G401 (cell line): ENCODE data around the gene SLC35D3. TPM values are rescaled to one million over a fixed set of nuclear protein-coding genes. Genes with fewer than 3 reads are reported as not detected.
"Not testable (repeated sequence)": the region's sequence is repeated elsewhere in the genome, so short reads cannot be mapped to it uniquely, and the experiment has no call there.

ENCODE experiments used
- DNase-seq: peaks from one replicate; pipeline ENCODE4 v3.0.0-alpha.2; 2015; ENCODE audit warnings: low spot score
- in situ Hi-C: cut with HindIII; loops from 2 replicates; pipeline ENCODE4 v1.10.0; 2016; ENCODE audit warnings: low sequenced_read_pairs, mixed read lengths
- total RNA-seq: library from RNA; depleted of rRNA; stranded (reverse); fragments of >200 nt; shearing (Covaris generic); gene quantifications from 2 replicates; pipeline ENCODE4 v1.2.3, GENCODE V29; 2014

The SLC35D3 gene
- total RNA-seq, 1 experiment from 2014 or later = not detected

- in situ Hi-C loops = no loop called here
- DNase-seq = no peak
Observed at GRCh38 chr6:136921381-136921935, 643 bp upstream of the SLC35D3 start.

GRCh38 chr6:136922685-136923006 is 545 bp downstream of the SLC35D3 start:
- no peak for DNase-seq
- in situ Hi-C loops = no loop called here

GRCh38 chr6:136923116-136923953 is 1.2 kb downstream of the SLC35D3 start:
- no peak for DNase-seq
- in situ Hi-C loops = no loop called here

GRCh38 chr6:136923954-136924673 is 2.0 kb downstream of the SLC35D3 start:
- in situ Hi-C loops = no loop called here
- no peak for DNase-seq

- in situ Hi-C loops = no loop called here
- no peak for DNase-seq
Observed at GRCh38 chr6:136926383-136926782, 4.3 kb downstream of the SLC35D3 start.

GRCh38 chr6:136927292-136927691 is 5.2 kb downstream of the SLC35D3 start:
- DNase-seq = peak; percentile 18
- in situ Hi-C loops = no loop called here

- in situ Hi-C loops = no loop called here
- no peak for DNase-seq
Observed at GRCh38 chr6:136930528-136930927, 8.4 kb downstream of the SLC35D3 start.

GRCh38 chr6:136932599-136932998 is 10.5 kb downstream of the SLC35D3 start:
- in situ Hi-C loops = no loop called here
- no peak for DNase-seq

GRCh38 chr6:136945072-136945471 is 23.0 kb downstream of the SLC35D3 start:
- in situ Hi-C loops = no loop called here
- DNase-seq = no peak

GRCh38 chr6:136945711-136946121 is 23.6 kb downstream of the SLC35D3 start:
- no peak for DNase-seq
- in situ Hi-C loops = no loop called here

- no peak for DNase-seq
- in situ Hi-C loops = no loop called here
Observed at GRCh38 chr6:136947037-136947436, 24.9 kb downstream of the SLC35D3 start.

- in situ Hi-C loops, DNase-seq: not testable (repeated sequence)
Observed at GRCh38 chr6:136949957-136950356, 27.9 kb downstream of the SLC35D3 start.

GRCh38 chr6:136950436-136951126 is 28.5 kb downstream of the SLC35D3 start:
- in situ Hi-C loops = no loop called here
- DNase-seq = no peak

- in situ Hi-C loops = no loop called here
- no peak for DNase-seq
Observed at GRCh38 chr6:136952714-136953260, 30.7 kb downstream of the SLC35D3 start.

GRCh38 chr6:136955123-136955522 is 33.0 kb downstream of the SLC35D3 start:
- no peak for DNase-seq
- in situ Hi-C loops = no loop called here

- no peak for DNase-seq
- in situ Hi-C loops = no loop called here
Observed at GRCh38 chr6:136956590-136957544, 34.8 kb downstream of the SLC35D3 start.

- no peak for DNase-seq
- in situ Hi-C loops = no loop called here
Observed at GRCh38 chr6:136958168-136958567, 36.1 kb downstream of the SLC35D3 start.

GRCh38 chr6:136959471-136959891 is 37.4 kb downstream of the SLC35D3 start:
- in situ Hi-C loops = no loop called here

More at GRCh38 chr6:136959471-136959891, 37.4 kb downstream of the SLC35D3 start:
- peak; percentile 51 for DNase-seq
